ENCODE data around the gene ABHD12.
A peak's percentile ranks its signal among the peaks of the same experiment; 100 is the strongest.
"Not testable (repeated sequence)": the region's sequence is repeated elsewhere in the genome, so short reads cannot be mapped to it uniquely, and the experiment has no call there.

ABHD12 gene

GRCh38 chr20:25353747-25354705, 36.6 kb downstream of the ABHD12 start:
- peaks cover 6% of the 10 kb centered on the region for H3K9me3 Mint-ChIP-seq
- peaks cover 14% of the 10 kb centered on the region for H3K4me1 Mint-ChIP-seq
- CTCF ChIA-PET: no interaction called here
- peaks cover 6% of the 10 kb centered on the region for H3K36me3 Mint-ChIP-seq
- H3K27me3 Mint-ChIP-seq: no peaks in the 10 kb centered on the region
- no peak for DNase-seq
- no peak overlapping the region for H3K4me3 Mint-ChIP-seq
- H3K27ac Mint-ChIP-seq: no peak overlapping the region

DNA sequence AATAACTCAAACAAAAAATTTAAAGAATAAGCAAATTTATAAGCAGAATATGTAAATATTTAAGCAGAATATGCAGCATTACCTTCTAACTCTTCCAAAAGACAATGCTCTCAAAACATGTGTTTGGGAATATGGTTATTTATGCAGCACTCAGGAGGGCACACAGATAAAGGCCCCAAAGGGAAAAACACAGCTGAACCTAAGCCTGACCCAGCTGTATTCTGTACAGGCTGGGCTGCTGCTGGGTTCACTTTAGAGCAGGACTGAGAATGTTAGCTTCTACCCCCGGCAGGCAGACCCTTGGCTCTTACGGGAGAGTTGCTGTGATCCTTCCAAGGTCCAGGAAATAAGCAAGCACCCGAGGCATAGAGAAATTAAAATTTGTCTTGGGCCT, 37.3 kb downstream of the ABHD12 start:
- H3K9me3 Mint-ChIP-seq: peaks cover 6% of the 10 kb centered on the region
- H3K27me3 Mint-ChIP-seq: no peaks in the 10 kb centered on the region
- no peak overlapping the region for H3K27ac Mint-ChIP-seq
- CTCF ChIA-PET: no interaction called here
- H3K4me3 Mint-ChIP-seq: no peak overlapping the region
- H3K36me3 Mint-ChIP-seq: peaks cover 6% of the 10 kb centered on the region
- no peak for DNase-seq
- peaks cover 14% of the 10 kb centered on the region for H3K4me1 Mint-ChIP-seq

DNA sequence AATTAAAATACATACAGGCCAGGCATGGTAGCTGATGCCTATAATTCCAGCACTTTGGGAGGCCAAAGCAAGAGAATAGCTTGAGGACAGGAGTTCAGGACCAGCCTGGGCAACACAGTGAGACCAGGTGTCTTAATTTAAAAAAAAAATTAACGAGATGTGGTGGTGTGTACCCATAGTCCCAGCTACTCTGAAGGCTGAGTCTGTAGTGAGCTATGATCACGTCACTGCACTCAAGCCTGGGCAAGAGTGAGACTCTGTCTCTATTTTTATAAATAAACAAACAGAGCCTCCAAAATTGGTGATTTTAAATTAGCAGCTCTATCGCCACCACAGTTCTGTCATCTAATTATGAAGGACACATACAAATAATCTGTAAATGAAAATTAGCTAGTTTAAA, 37.9 kb downstream of the ABHD12 start:
- Mint-ChIP-seq H3K36me3 (peaks cover 6% of the 10 kb centered on the region), H3K4me1 (peaks cover 14% of the 10 kb centered on the region), H3K9me3 (peaks cover 6% of the 10 kb centered on the region), H3K27me3 (no peaks in the 10 kb centered on the region), H3K27ac (no peak overlapping the region), H3K4me3 (no peak overlapping the region)
- no peak for DNase-seq
- CTCF ChIA-PET: no interaction called here

DNA sequence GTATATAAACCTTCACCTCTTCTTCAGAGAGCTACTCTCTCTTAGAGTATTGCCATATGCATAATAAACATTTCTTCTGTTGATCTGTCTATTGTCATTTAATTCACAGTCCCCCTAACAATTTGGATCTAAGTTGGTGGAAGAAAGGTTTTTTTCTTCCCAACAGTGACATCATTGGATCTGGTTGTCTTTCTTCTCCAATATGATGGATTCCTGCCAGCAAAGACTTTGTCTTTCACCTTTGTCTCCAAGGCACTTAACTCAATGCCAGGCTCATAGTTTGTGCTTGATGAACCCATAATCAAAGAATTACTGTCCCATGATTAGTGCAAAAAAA, 39.6 kb downstream of the ABHD12 start:
- Mint-ChIP-seq H3K4me3 (no peak overlapping the region), H3K36me3 (peaks cover 6% of the 10 kb centered on the region), H3K27ac (no peak overlapping the region), H3K9me3 (peaks cover 6% of the 10 kb centered on the region), H3K4me1 (peaks cover 22% of the 10 kb centered on the region), H3K27me3 (no peaks in the 10 kb centered on the region)
- CTCF ChIA-PET: no interaction called here
- DNase-seq: no peak

DNA sequence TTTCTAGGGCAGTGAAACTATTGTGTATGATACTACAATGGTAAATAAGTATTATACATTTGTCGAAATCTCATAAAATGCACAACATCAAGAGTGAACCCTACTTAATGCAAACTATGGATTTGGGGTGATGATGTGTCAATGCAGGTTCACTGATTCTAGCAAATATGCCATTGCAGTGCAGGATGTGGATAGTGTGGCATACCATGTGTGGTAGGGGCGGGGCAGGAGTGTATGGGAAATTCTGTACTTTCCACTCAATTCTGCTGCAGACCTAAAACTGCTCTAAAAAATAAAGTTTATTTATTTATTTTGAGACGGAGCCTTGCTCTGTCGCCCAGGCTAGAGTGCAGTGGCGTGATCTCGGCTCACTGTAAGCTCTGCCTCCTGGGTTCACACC, 44.3 kb downstream of the ABHD12 start:
- Mint-ChIP-seq H3K4me1 (peaks cover 24% of the 10 kb centered on the region), H3K27ac (no peak overlapping the region), H3K4me3 (no peak overlapping the region), H3K27me3 (no peaks in the 10 kb centered on the region), H3K9me3 (no peaks in the 10 kb centered on the region), H3K36me3 (no peaks in the 10 kb centered on the region)
- peak; percentile 28 for DNase-seq
- CTCF ChIA-PET: no interaction called here

GRCh38 chr20:25345721-25346120, 44.9 kb downstream of the ABHD12 start:
- CTCF ChIA-PET: no interaction called here
- H3K4me1 Mint-ChIP-seq: peaks cover 24% of the 10 kb centered on the region

GRCh38 chr20:25344634-25345033, 46.0 kb downstream of the ABHD12 start:
- DNase-seq: no peak
- Mint-ChIP-seq H3K4me3 (no peak overlapping the region), H3K9me3 (no peaks in the 10 kb centered on the region), H3K27ac (no peak overlapping the region), H3K36me3 (no peaks in the 10 kb centered on the region), H3K4me1 (peaks cover 24% of the 10 kb centered on the region), H3K27me3 (no peaks in the 10 kb centered on the region)
- CTCF ChIA-PET: no interaction called here

More at GRCh38 chr20:25345721-25346120, 44.9 kb downstream of the ABHD12 start:
- H3K36me3 Mint-ChIP-seq: no peaks in the 10 kb centered on the region
- DNase-seq: no peak
- no peak overlapping the region for H3K4me3 Mint-ChIP-seq
- H3K27ac Mint-ChIP-seq: no peak overlapping the region
- no peaks in the 10 kb centered on the region for H3K9me3 Mint-ChIP-seq
- H3K27me3 Mint-ChIP-seq: no peaks in the 10 kb centered on the region

GRCh38 chr20:25341716-25342680, 48.6 kb downstream of the ABHD12 start:
- DNase-seq: no peak
- H3K4me1 Mint-ChIP-seq: peaks cover 24% of the 10 kb centered on the region
- H3K27me3 Mint-ChIP-seq: no peaks in the 10 kb centered on the region
- peaks cover 9% of the 10 kb centered on the region for H3K36me3 Mint-ChIP-seq
- H3K27ac Mint-ChIP-seq: no peak overlapping the region
- CTCF ChIA-PET: interaction anchor here (0.7 kb wide), 1 partner anchor 306 kb away, joined by 3 read pairs; no protein-coding TSS in a partner anchor
- no peaks in the 10 kb centered on the region for H3K9me3 Mint-ChIP-seq
- no peak overlapping the region for H3K4me3 Mint-ChIP-seq

DNA sequence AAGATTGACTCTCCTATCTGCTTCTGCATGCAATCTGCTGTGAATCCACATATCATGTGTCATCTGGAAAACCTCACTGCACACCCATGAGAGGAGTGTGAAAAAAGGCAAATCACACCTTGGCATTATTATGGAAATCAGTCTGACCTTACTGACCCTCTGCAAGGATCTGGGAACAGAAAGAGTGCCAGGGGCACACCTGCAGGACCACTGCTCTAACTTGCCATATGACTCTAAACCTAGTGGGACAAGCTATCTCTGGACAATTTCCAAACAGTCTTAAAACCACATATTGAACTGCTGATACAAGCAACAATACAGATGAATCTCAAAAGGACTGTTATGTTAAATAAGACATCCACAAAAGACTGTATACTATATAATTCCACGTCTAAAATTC, 50.3 kb downstream of the ABHD12 start:
- H3K9me3 Mint-ChIP-seq: no peaks in the 10 kb centered on the region

GRCh38 chr20:25339608-25340007, 51.0 kb downstream of the ABHD12 start:
- peaks cover 5% of the 10 kb centered on the region for H3K4me1 Mint-ChIP-seq
- no peak overlapping the region for H3K4me3 Mint-ChIP-seq
- CTCF ChIA-PET: no interaction called here
- H3K27me3 Mint-ChIP-seq: no peaks in the 10 kb centered on the region
- H3K27ac Mint-ChIP-seq: no peak overlapping the region
- no peaks in the 10 kb centered on the region for H3K9me3 Mint-ChIP-seq
- DNase-seq: no peak
- peaks cover 14% of the 10 kb centered on the region for H3K36me3 Mint-ChIP-seq

More for the DNA sequence above, 50.3 kb downstream of the ABHD12 start:
- Mint-ChIP-seq H3K27ac (no peak overlapping the region), H3K4me3 (no peak overlapping the region), H3K27me3 (no peaks in the 10 kb centered on the region), H3K36me3 (peaks cover 14% of the 10 kb centered on the region), H3K4me1 (peaks cover 10% of the 10 kb centered on the region)
- DNase-seq: no peak
- CTCF ChIA-PET: no interaction called here

DNA sequence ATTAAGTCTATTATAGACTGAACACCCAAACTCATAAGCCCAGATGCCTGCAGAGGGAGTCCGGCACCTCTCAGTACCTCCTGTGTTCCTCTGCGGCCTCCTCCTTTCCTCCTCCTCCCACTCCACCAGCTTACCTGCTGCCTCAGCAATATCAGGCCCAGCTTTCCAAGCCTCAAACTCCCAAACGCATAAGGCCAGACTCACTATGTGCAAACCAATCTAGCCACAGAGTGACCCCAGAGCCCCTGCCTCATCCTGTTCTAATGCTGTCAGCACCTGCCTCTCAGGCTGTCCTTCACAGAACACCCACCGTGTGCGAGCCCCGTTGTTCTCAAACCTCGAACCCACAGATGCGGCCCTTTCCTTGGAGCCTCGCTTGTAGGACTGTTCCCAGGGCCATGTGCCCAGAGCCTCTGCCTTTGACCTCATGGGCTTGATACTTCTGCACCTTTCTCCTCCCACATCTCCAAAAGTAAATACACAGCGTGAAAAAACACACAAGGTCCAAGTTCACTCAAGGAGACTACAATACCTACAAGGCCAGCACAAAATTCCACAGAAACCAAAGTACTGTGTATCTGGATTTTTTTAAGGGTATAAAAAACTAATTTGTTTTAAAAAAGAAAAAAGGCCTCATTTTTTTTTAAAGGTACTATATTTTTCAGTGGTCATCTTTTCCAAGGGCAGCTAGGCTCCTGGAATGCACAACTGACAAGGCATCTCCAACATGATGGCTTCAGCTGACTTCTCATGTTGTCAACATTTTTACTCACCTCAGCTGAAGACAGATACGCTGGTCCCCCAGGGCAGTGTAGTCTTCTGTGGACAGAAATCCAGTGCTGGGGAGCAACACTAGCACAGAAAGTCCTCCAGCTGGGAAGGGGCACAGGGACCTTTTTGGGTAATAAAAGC, 52.3 kb downstream of the ABHD12 start:
- CTCF ChIA-PET: interaction anchor here (0.7 kb wide), 1 partner anchor 11 kb away, joined by 3 read pairs; no protein-coding TSS in a partner anchor

GRCh38 chr20:25336561-25337422, 53.8 kb downstream of the ABHD12 start:
- no peak overlapping the region for H3K27ac Mint-ChIP-seq
- peaks cover 3% of the 10 kb centered on the region for H3K9me3 Mint-ChIP-seq
- H3K36me3 Mint-ChIP-seq: peaks cover 17% of the 10 kb centered on the region

More for the DNA sequence above, 52.3 kb downstream of the ABHD12 start:
- H3K36me3 Mint-ChIP-seq: peaks cover 17% of the 10 kb centered on the region
- H3K4me1 Mint-ChIP-seq: no peaks in the 10 kb centered on the region
- no peak for DNase-seq
- no peaks in the 10 kb centered on the region for H3K27me3 Mint-ChIP-seq
- peaks cover 3% of the 10 kb centered on the region for H3K9me3 Mint-ChIP-seq
- H3K4me3 Mint-ChIP-seq: no peak overlapping the region
- H3K27ac Mint-ChIP-seq: no peak overlapping the region

DNA sequence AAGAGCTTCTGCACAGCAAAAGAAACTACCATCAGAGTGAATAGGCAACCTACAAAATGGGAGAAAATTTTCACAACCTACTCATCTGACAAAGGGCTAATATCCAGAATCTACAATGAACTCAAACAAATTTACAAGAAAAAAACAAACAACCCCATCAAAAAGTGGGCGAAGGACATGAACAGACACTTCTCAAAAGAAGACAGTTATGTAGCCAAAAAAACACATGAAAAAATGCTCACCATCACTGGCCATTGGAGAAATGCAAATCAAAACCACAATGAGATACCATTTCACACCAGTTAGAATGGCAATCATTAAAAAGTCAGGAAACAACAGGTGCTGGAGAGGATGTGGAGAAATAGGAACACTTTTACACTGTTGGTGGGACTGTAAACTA, 55.7 kb downstream of the ABHD12 start:
- H3K9me3 Mint-ChIP-seq, H3K27ac Mint-ChIP-seq, H3K4me1 Mint-ChIP-seq, CTCF ChIA-PET, H3K4me3 Mint-ChIP-seq, DNase-seq, H3K27me3 Mint-ChIP-seq: not testable (repeated sequence)
- H3K36me3 Mint-ChIP-seq: peaks cover 22% of the 10 kb centered on the region

More at GRCh38 chr20:25336561-25337422, 53.8 kb downstream of the ABHD12 start:
- Mint-ChIP-seq H3K27me3 (no peaks in the 10 kb centered on the region), H3K4me3 (no peak overlapping the region), H3K4me1 (no peaks in the 10 kb centered on the region)
- no peak for DNase-seq
- CTCF ChIA-PET: interaction anchor here (0.5 to 1.8 kb wide), 2 partner anchors 39 to 62 kb away, joined by 3 to 5 read pairs; no protein-coding TSS in a partner anchor
